ENCODE results near the gene MAPK8IP2.
"Not testable (repeated sequence)": the region's sequence is repeated elsewhere in the genome, so short reads cannot be mapped to it uniquely, and the experiment has no call there.

MAPK8IP2 gene

GRCh38 chr22:50630376-50630775 lies 29.8 kb downstream of the MAPK8IP2 start:
- Histone ChIP-seq H3K27me3 (no peaks in the 10 kb centered on the region), H3K36me3 (no peaks in the 10 kb centered on the region)

GRCh38 chr22:50633086-50633485 lies 32.5 kb downstream of the MAPK8IP2 start:
- no peaks in the 10 kb centered on the region for H3K4me1 ChIP-seq
- no peaks in the 10 kb centered on the region for H3K27me3 ChIP-seq
- H3K36me3 ChIP-seq, result no peaks in the 10 kb centered on the region
- no peak for DNase-seq
- no peaks in the 10 kb centered on the region for H3K9me3 ChIP-seq
- H3K4me3 ChIP-seq (ENCODE audit: low read depth, low read length), result no peak overlapping the region
- no peak for TF ChIP-seq CTCF (IDR thresholded peaks at IDR 0.05; ENCODE audit: low read depth, low read length)

More at GRCh38 chr22:50630376-50630775, 29.8 kb downstream of the MAPK8IP2 start:
- Histone ChIP-seq H3K4me1 (no peaks in the 10 kb centered on the region), H3K4me3 (ENCODE audit: low read depth, low read length) (no peak overlapping the region), H3K9me3 (no peaks in the 10 kb centered on the region)
- no peak for TF ChIP-seq CTCF (IDR thresholded peaks at IDR 0.05; ENCODE audit: low read depth, low read length)
- DNase-seq, result no peak

GRCh38 chr22:50633771-50634170 lies 33.2 kb downstream of the MAPK8IP2 start:
- no peaks in the 10 kb centered on the region for H3K9me3 ChIP-seq
- TF ChIP-seq CTCF (IDR thresholded peaks at IDR 0.05; ENCODE audit: low read depth, low read length), result no peak
- no peak for DNase-seq
- no peaks in the 10 kb centered on the region for H3K4me1 ChIP-seq
- no peaks in the 10 kb centered on the region for H3K27me3 ChIP-seq
- no peaks in the 10 kb centered on the region for H3K36me3 ChIP-seq
- no peak overlapping the region for H3K4me3 ChIP-seq (ENCODE audit: low read depth, low read length)

- no peak for TF ChIP-seq CTCF (IDR thresholded peaks at IDR 0.05; ENCODE audit: low read depth, low read length)
- H3K4me1 ChIP-seq, result no peaks in the 10 kb centered on the region
- H3K36me3 ChIP-seq, result no peaks in the 10 kb centered on the region
- DNase-seq, result no peak
- no peaks in the 10 kb centered on the region for H3K27me3 ChIP-seq
- H3K9me3 ChIP-seq, result no peaks in the 10 kb centered on the region
- no peak overlapping the region for H3K4me3 ChIP-seq (ENCODE audit: low read depth, low read length)
Measured at GRCh38 chr22:50635591-50635990, 35.0 kb downstream of the MAPK8IP2 start.

- peaks cover 12% of the 10 kb centered on the region for H3K27me3 ChIP-seq
- not testable (repeated sequence) for DNase-seq
Measured at GRCh38 chr22:50640296-50640695, 39.7 kb downstream of the MAPK8IP2 start.

GRCh38 chr22:50640857-50641647 lies 40.5 kb downstream of the MAPK8IP2 start:
- H3K9me3 ChIP-seq, result peaks cover 2% of the 10 kb centered on the region; the same call in 1 of the 2 replicates
- H3K36me3 ChIP-seq, result no peaks in the 10 kb centered on the region
- no peak for TF ChIP-seq CTCF (IDR thresholded peaks at IDR 0.05; ENCODE audit: low read depth, low read length)
- H3K27me3 ChIP-seq, result peaks cover 19% of the 10 kb centered on the region
- no peaks in the 10 kb centered on the region for H3K4me1 ChIP-seq
- H3K4me3 ChIP-seq (ENCODE audit: low read depth, low read length), result no peak overlapping the region
- no peak for DNase-seq

More at GRCh38 chr22:50640296-50640695, 39.7 kb downstream of the MAPK8IP2 start:
- not testable (repeated sequence) for H3K4me3 ChIP-seq (ENCODE audit: low read depth, low read length); H3K36me3 ChIP-seq; H3K4me1 ChIP-seq; H3K9me3 ChIP-seq

Data from BE2C (cell line).